ENCODE results near the gene TRIM29.

TRIM29 gene

GRCh38 chr11:120121336-120121735 is 16.6 kb downstream of the TRIM29 start:
- no peak for DNase-seq

- DNase-seq, result no peak
Measured at GRCh38 chr11:120120805-120121335, 17.0 kb downstream of the TRIM29 start.

- DNase-seq, result no peak
Measured at GRCh38 chr11:120119121-120119520, 18.8 kb downstream of the TRIM29 start.

- no peak for DNase-seq
Measured at GRCh38 chr11:120117991-120118390, 19.9 kb downstream of the TRIM29 start.

- DNase-seq, result no peak
Measured at GRCh38 chr11:120116966-120117365, 20.9 kb downstream of the TRIM29 start.

- DNase-seq, result no peak
Measured at GRCh38 chr11:120115272-120116000, 22.5 kb downstream of the TRIM29 start.

- no peak for DNase-seq
Measured at GRCh38 chr11:120112174-120112796, 25.6 kb downstream of the TRIM29 start.

GRCh38 chr11:120109531-120109930 is 28.4 kb downstream of the TRIM29 start:
- no peak for DNase-seq

- no peak for DNase-seq
Measured at GRCh38 chr11:120108785-120109168, 29.1 kb downstream of the TRIM29 start.

- DNase-seq, result peak; percentile 41
Measured at GRCh38 chr11:120108154-120108784, 29.6 kb downstream of the TRIM29 start.

- DNase-seq, result no peak
Measured at GRCh38 chr11:120107692-120108091, 30.2 kb downstream of the TRIM29 start.

- DNase-seq, result no peak
Measured at GRCh38 chr11:120106354-120107150, 31.4 kb downstream of the TRIM29 start.

- no peak for DNase-seq
Measured at GRCh38 chr11:120105576-120105975, 32.3 kb downstream of the TRIM29 start.

- no peak for DNase-seq
Measured at GRCh38 chr11:120104041-120104565, 33.8 kb downstream of the TRIM29 start.

GRCh38 chr11:120102864-120103122 is 35.1 kb downstream of the TRIM29 start:
- no peak for DNase-seq

- DNase-seq, result no peak
Measured at GRCh38 chr11:120102050-120102863, 35.7 kb downstream of the TRIM29 start.

GRCh38 chr11:120098503-120099020 is 39.4 kb downstream of the TRIM29 start:
- no peak for DNase-seq

GRCh38 chr11:120097721-120098385 is 40.1 kb downstream of the TRIM29 start:
- no peak for DNase-seq

- DNase-seq, result no peak
Measured at GRCh38 chr11:120096369-120097191, 41.3 kb downstream of the TRIM29 start.

- DNase-seq, result no peak
Measured at GRCh38 chr11:120095516-120095915, 42.4 kb downstream of the TRIM29 start.

Measured in CD4-positive, alpha-beta T cell treated with Interferon gamma for 1 hour (primary cell).